GM12891 (cell line): ENCODE results near the gene FADS6.

Experiments used
- POLR2A ChIP-seq: IDR thresholded peaks from 2 replicates; pipeline ENCODE4 v1.6.1; 2011; ENCODE audit warnings: low read depth, low read length, control low read depth
- POLR2AphosphoS5 ChIP-seq: IDR thresholded peaks from 2 replicates; pipeline ENCODE4 v1.6.1; 2011; ENCODE audit warnings: low read depth, low read length, control low read depth
- POU2F2 ChIP-seq: IDR thresholded peaks from 2 replicates; pipeline ENCODE4 v1.6.1; 2011; ENCODE audit warnings: low read depth, mild to moderate bottlenecking, control low read depth, low read length, moderate library complexity
- SPI1 ChIP-seq: IDR thresholded peaks from 2 replicates; pipeline ENCODE4 v1.6.1; 2011; ENCODE audit warnings: low read depth, low read length, control low read depth
- TAF1 ChIP-seq: IDR thresholded peaks from 2 replicates; pipeline ENCODE4 v1.6.1; 2011; ENCODE audit warnings: low read depth, low read length, control low read depth

DNA sequence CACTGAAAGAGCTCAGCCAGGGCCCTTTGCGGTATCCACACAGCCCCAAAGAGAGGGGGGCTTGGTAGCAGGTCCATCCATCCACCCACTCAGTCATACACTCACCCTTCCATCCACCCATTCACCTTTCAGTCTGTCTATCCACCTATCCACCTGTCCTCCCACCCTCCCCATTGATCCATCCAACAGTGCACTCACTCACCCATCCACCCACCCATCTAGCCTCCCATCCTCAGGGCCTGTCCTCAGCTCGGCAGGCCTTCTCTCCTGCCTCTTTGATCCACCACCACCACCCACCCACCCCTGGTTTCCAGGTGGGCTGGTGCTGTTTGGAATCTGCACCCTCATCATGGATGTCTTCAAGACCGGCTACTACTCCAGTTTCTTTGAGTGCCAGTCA is 31.8 kb upstream of the FADS6 start:
- TF ChIP-seq POLR2A = no peak
- TF ChIP-seq POLR2AphosphoS5 = no peak
- no peak for TF ChIP-seq SPI1
- TF ChIP-seq TAF1 = no peak
- TF ChIP-seq POU2F2 = no peak
